GM12873 (cell line): ENCODE data around the gene PRKCI.

Source experiments
- TF ChIP-seq, protein P1 (sequence below): IDR thresholded peaks from 2 replicates; pipeline ENCODE4 v1.5.1; 2012; ENCODE audit warnings: low read depth, mild to moderate bottlenecking, moderate library complexity, low read length, control low read depth; ENCODE audit not compliant: insufficient read depth; ENCODE audit errors: missing control alignments

PRKCI gene

DNA sequence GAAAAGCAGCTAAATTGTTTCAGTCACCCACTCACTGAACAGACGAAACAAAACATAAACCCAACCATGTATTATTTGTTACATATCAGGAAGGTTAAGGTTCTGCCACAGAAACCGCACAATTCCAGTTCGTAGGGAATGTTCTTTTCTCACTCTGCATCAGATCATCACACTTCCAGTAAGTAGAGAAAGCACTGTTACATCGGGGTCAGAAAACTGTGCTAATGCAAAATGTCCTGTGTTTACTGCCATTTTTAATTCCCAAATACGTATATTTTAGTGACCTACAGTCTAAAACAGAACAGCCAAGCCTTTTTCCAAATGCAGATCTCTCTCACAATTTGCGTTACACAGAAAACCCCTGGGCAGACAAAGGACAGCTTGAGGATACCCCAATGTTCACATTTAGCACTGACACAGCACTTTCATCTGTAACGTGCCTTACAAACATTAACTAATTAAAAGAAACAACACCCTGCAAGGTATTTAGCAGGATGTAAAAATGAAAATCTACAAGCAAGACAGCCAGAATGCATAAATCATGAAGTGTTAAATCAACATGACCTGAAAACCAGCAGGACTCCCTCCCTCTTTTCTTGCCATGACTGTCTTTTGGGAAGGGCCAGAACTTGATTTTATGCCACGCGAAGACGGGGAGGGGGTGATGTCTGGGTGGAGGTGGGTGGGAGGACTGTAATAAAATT, 100.5 kb downstream of the PRKCI start:
- TF ChIP-seq, protein P1, sequence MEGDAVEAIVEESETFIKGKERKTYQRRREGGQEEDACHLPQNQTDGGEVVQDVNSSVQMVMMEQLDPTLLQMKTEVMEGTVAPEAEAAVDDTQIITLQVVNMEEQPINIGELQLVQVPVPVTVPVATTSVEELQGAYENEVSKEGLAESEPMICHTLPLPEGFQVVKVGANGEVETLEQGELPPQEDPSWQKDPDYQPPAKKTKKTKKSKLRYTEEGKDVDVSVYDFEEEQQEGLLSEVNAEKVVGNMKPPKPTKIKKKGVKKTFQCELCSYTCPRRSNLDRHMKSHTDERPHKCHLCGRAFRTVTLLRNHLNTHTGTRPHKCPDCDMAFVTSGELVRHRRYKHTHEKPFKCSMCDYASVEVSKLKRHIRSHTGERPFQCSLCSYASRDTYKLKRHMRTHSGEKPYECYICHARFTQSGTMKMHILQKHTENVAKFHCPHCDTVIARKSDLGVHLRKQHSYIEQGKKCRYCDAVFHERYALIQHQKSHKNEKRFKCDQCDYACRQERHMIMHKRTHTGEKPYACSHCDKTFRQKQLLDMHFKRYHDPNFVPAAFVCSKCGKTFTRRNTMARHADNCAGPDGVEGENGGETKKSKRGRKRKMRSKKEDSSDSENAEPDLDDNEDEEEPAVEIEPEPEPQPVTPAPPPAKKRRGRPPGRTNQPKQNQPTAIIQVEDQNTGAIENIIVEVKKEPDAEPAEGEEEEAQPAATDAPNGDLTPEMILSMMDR = no peak

DNA sequence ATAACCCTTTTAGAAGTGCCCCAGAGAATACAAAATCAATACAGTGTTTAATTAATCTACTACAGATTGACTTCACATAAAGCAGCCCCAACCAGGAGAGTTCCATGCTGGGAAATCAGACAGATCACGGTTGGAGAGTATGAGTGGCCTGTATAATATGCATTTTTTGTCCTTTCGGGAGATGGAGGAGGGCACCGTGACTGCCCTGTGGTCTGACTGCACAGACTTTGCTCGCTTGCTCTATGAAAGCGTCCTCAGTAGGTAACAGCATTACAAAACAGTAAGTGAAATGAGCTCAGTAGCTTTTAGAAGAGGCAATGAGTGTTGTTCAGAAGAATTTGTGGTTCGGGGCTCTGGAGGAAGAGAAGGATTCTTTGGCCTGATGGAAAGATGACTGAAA, 101.1 kb downstream of the PRKCI start:
- TF ChIP-seq, protein P1 = no peak

GRCh38 chr3:170324962-170325361, 102.7 kb downstream of the PRKCI start:
- TF ChIP-seq, protein P1 = no peak

DNA sequence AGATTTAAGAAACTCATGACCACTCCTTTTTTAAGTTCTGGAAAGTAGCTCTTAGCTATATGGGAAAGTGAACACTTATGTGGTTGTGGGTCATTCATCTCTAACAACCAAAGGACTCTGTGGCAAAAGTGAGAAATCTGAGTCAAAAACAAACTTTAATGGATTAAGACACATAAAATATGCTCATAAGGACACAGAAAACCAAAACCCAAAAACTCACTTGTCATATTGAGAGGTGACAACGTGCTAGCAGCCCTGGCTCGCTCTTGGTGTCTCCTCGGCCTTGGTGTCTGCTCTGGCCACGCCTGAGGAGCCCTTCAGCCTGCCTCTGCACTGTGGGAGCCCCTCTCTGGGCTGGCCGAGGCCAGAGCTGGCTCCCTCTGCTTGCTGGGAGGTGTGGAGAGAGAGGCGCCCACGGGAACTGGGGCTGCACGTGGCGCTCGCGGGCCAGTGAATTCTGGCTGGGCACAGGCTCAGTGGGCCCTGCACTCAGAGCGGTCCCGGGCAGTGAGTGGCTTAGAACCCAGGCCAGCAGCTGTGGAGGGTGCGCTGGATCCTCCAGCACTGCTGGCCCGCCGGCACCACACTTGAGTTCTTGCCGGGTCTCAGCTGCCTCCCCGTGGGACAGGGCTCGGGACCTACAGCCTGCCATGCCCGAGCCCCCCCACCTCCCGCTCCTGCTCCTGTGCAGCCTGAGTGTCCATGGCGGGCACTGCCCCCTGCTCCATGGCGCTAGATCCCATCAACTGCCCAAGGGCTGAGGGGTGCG, 105.0 kb downstream of the PRKCI start:
- TF ChIP-seq, protein P1 = no peak

DNA sequence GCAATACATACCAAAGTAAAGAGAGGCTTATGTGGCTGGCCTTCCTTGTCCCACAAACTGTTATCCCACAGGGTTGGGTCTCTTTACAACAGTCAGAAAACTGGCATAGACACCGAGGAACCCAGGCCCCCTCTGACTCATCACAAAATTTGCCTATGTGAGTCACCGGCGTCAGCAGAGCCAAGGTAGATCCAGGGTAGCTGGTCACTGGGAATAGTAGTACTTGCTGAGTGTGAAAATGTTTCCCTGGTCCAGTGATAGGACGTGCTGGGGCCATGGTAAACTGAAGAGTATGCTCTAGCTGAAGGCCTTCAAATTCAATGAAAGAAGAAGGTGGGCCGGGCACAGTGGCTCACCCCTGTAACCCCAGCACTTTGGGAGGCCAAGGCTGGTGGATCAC, 108.1 kb downstream of the PRKCI start:
- TF ChIP-seq, protein P1 = no peak

DNA sequence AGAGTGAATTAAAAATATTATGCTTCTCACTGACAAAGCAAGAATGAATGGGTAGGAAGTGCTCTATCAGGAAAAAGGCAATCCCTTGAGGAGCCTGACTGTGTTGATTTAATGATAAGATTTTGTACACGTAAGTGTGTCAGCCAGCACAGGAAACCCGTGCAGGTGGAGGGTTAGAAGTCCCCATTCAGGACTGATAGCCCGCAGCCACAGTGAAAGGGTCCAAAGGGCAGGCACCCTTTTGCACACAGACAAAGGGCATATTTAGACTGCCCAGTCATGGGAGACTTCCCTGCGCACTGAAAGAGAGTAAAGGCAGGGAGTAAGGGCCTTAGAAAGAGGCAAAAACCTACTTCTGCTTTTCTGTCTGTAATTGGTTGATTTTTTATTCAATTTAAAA, 108.9 kb downstream of the PRKCI start:
- TF ChIP-seq, protein P1 = no peak

DNA sequence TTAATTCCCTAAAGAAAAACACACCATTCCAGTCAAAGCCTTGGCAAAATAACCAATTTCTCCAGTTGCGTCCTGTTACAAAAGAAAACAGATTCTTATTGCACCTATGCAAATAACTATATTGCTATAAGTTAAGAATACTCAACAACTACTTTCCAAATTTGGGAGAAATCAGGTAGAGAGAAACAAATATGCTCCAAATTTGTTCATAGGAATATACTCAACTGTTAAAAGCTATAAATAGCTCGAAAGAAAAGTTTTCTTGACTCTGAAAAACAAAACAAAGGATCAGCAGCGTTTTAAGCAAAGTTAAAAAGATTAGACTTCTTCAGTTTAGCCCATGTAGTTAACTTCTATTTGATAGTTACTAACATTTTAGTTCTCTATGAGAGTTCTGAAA, 115.2 kb downstream of the PRKCI start:
- TF ChIP-seq, protein P1 = no peak
